ENCODE results near the gene ZNRD2. TPM values are rescaled to one million over a fixed set of nuclear protein-coding genes. Genes with fewer than 3 reads are reported as not detected.

ZNRD2 gene
- total and polyA plus RNA-seq, 2 of the 8 experiments (the other 6 are each of a cell fraction or from before 2014, with no cell fraction given): 53.4 to 125 TPM

DNA sequence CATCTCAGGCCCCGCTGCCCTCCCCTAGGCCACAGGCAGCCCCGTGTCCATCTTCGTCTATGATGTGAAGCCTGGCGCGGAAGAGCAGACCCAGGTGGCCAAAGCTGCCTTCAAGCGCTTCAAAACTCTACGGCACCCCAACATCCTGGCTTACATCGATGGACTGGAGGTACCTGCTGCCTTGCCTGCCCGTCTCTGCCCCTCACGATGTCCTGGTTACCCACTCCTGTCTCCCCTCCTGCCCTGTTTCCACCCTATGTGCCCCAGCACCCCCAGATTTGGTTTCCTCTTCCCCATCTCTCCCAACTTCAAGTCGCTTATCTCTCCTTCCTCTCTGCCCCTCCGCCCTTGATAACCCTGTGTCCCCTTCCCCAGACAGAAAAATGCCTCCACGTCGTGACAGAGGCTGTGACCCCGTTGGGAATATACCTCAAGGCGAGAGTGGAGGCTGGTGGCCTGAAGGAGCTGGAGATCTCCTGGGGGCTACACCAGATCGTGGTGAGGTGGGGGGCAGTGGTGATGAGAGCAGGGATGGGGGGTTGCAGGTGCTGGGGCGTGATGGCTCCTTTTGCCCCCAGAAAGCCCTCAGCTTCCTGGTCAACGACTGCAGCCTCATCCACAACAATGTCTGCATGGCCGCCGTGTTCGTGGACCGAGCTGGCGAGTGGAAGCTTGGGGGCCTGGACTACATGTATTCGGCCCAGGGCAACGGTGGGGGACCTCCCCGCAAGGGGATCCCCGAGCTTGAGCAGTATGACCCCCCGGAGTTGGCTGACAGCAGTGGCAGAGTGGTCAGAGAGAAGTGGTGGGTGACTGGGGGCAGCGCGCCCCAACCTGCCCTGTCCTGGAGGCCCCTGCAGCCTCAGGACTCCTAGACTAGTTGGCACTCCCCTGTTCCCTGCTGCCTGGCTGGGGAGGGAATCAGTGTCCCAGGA, 44.5 kb upstream of the ZNRD2 start:
- H3K9me3 ChIP-seq (ENCODE audit: insufficient read depth in 2 of 2, low read depth in 1 of 2, low read length in 1 of 2): no peaks in the 10 kb centered on the region
- H3K56ac ChIP-seq (replicated peaks; ENCODE audit: insufficient read length, low read depth, low read length): no peak overlapping the region
- H4K5ac ChIP-seq (ENCODE audit: insufficient read length, low read depth, low read length): peak overlapping the region; percentile 26
- 0 out of 2 replicates have a peak overlapping the region, but pooled peaks have one; percentile 46 for H2BK15ac ChIP-seq (ENCODE audit: low read length)
- H4K8ac ChIP-seq (ENCODE audit: extremely low read depth, insufficient read depth, low read length): peak overlapping the region; percentile 73
- H3K36me3 ChIP-seq (ENCODE audit: control insufficient read depth in 2 of 4, insufficient read depth in 4 of 4, low read length in 3 of 4): peaks cover 0 to 11% (median 4%) of the 10 kb centered on the region in 4 experiments; a peak in 3 of 8 replicates
- 0 out of 2 replicates have a peak overlapping the region, but pooled peaks have one; percentile 43 for H2BK12ac ChIP-seq (ENCODE audit: low read depth, low read length)
- no peak overlapping the region for H3K27ac ChIP-seq (ENCODE audit: low read depth, low read length)
- H4K20me1 ChIP-seq (replicated peaks in 1 of 2; ENCODE audit: control insufficient read depth in 1 of 2, insufficient read depth in 2 of 2, low read length in 2 of 2): peaks cover 0 to 15% of the 10 kb centered on the region in 2 experiments
- no peak overlapping the region for H2BK120ac ChIP-seq (replicated peaks; ENCODE audit: low read depth, low read length)
- H3K79me2 ChIP-seq (ENCODE audit: control insufficient read depth in 1 of 2, insufficient read depth in 2 of 2, low read length in 2 of 2): peaks cover 0 to 3% of the 10 kb centered on the region in 2 experiments; a peak in 1 of 4 replicates
- ChIA-PET POLR2A (ENCODE audit: partially characterized antibody) (interaction anchor here (0.8 to 7.7 kb wide), 16 partner anchors 9 to 192 kb away, joined by 3 to 87 read pairs (median 4); partner anchors contain the start of genes DPF2, MALAT1, NEAT1 and TIGD3), CTCF (ENCODE audit: partially characterized antibody) (interaction anchor here (0.6 to 2.9 kb wide), 11 partner anchors 10 to 362 kb away, joined by 3 to 12 read pairs (median 5); partner anchors contain the start of genes FAM89B, FIBP and ZNRD2)
- no peak overlapping the region for H3K4ac ChIP-seq (replicated peaks; ENCODE audit: insufficient read length, low read depth, low read length)
- peak overlapping the region; percentile 12 for H4K91ac ChIP-seq (replicated peaks; ENCODE audit: insufficient read length, low read length)
- peaks cover 0 to 4% (median 0%) of the 10 kb centered on the region in 4 experiments; a peak in 2 of 7 replicates for H3K27me3 ChIP-seq (replicated peaks in 1 of 4; ENCODE audit: control insufficient read depth in 3 of 4, extremely low read depth in 1 of 4, insufficient read depth in 3 of 4, low read length in 3 of 4)
- WGBS, 2 experiments (ENCODE audit: extremely low coverage in 1 of 2, insufficient coverage in 1 of 2, insufficient read length in 1 of 2, insufficient replicate concordance in 2 of 2, low coverage in 1 of 2, low lambda C conversion rate in 2 of 2, missing lambda C conversion rate in 1 of 2): 70% methylated on average over 27 of the region's 31 CpGs; no CpG with 5 or more reads in 1 of the 2 experiments
- peaks cover 13% of the 10 kb centered on the region for H3K23me2 ChIP-seq (ENCODE audit: low read depth, low read length)
- no peaks in the 10 kb centered on the region for H3K79me1 ChIP-seq (ENCODE audit: low read depth, low read length)
- peak overlapping the region; percentile 62; the same call in 1 of the 2 replicates for H3K18ac ChIP-seq (ENCODE audit: extremely low read depth, low read length)
- H2BK20ac ChIP-seq (ENCODE audit: low read length): no peak overlapping the region
- peak overlapping the region; percentile 54 for H2AK5ac ChIP-seq (ENCODE audit: low read depth, low read length)
- no peak for FAIRE-seq
- no peak overlapping the region for H3K14ac ChIP-seq (ENCODE audit: insufficient read length)
- H3K4me2 ChIP-seq (ENCODE audit: insufficient read depth in 1 of 2, low read depth in 2 of 2, low read length in 2 of 2): peak overlapping the region; percentile 85 to 99
- peak overlapping the region; percentile 73 to 88 (median 80) for H3K9ac ChIP-seq (replicated peaks in 1 of 4; ENCODE audit: extremely low read depth in 1 of 4, low read depth in 3 of 4, low read length in 3 of 4)
- H2BK5ac ChIP-seq (ENCODE audit: low read depth, low read length): peak overlapping the region; percentile 35; the same call in 1 of the 2 replicates
- peaks cover 0 to 14% (median 8%) of the 10 kb centered on the region in 4 experiments; a peak in 5 of 7 replicates for H3K4me1 ChIP-seq (replicated peaks in 1 of 4; ENCODE audit: control insufficient read depth in 3 of 4, insufficient read depth in 4 of 4, low read length in 3 of 4)
- peak overlapping the region; percentile 60 to 98 (median 82) for H3K4me3 ChIP-seq (ENCODE audit: extremely low read depth in 1 of 4, insufficient read depth in 2 of 4, low read depth in 3 of 4, low read length in 4 of 4)
- no peak overlapping the region for H3K23ac ChIP-seq (ENCODE audit: insufficient read length)
- H2AFZ ChIP-seq (ENCODE audit: low read length): no peak overlapping the region
- DNase-seq (ENCODE audit: low read depth in 1 of 2, low spot score in 2 of 2): no peak
- TF ChIP-seq PHF8 (conservative IDR thresholded peaks at IDR 0.05; ENCODE audit: low read depth, low read length) (no peak), TAF7 (optimal IDR thresholded peaks at IDR 0.05; ENCODE audit: borderline replicate concordance, low read depth, low read length) (no peak), CREB1 (IDR thresholded peaks at IDR 0.05) (no peak), GABPA (IDR thresholded peaks at IDR 0.05; ENCODE audit: borderline replicate concordance, insufficient read depth, low read length) (no peak), TCF12 (IDR thresholded peaks at IDR 0.05; ENCODE audit: low read depth, low read length) (no peak), SIX5 (IDR thresholded peaks at IDR 0.05; ENCODE audit: low read depth, low read length) (no peak)
- TF ChIP-seq, protein P1, sequence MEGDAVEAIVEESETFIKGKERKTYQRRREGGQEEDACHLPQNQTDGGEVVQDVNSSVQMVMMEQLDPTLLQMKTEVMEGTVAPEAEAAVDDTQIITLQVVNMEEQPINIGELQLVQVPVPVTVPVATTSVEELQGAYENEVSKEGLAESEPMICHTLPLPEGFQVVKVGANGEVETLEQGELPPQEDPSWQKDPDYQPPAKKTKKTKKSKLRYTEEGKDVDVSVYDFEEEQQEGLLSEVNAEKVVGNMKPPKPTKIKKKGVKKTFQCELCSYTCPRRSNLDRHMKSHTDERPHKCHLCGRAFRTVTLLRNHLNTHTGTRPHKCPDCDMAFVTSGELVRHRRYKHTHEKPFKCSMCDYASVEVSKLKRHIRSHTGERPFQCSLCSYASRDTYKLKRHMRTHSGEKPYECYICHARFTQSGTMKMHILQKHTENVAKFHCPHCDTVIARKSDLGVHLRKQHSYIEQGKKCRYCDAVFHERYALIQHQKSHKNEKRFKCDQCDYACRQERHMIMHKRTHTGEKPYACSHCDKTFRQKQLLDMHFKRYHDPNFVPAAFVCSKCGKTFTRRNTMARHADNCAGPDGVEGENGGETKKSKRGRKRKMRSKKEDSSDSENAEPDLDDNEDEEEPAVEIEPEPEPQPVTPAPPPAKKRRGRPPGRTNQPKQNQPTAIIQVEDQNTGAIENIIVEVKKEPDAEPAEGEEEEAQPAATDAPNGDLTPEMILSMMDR (IDR thresholded peaks at IDR 0.05; ENCODE audit: control extremely low read depth in 1 of 3, insufficient read depth in 1 of 3, low read depth in 1 of 3, low read length in 3 of 3): no peak
